Activated CD8-positive, alpha-beta memory T cell treated with anti-CD3 and anti-CD28 coated beads, Interleukin-2, amount 10 ng/mL, durations not matched to agents 7 days and 5 days (primary cell): ENCODE results near the gene SMIM38. TPM values are rescaled to one million over a fixed set of nuclear protein-coding genes. Genes with fewer than 3 reads are reported as not detected.

ENCODE experiments used
- ATAC-seq: fragments of 150-1000 bp; cut with Tn5 transposase; one replicate; pipeline ENCODE4 v1.10.0; 2021; ENCODE audit warnings: moderate library complexity
- CTCF ChIA-PET: fragments of 350-600 bp; sonication (Branson Sonifier 250); formaldehyde crosslinking; loops from one replicate; lab custom pipeline; 2021; ENCODE audit warnings: antibody characterized with exemption; lab: Charles Lee
- DNase-seq: peaks from one replicate; pipeline ENCODE4 v3.0.0-alpha.2; 2020
- H3K27ac Mint-ChIP-seq: one replicate; pipeline ENCODE4 v1.8.0; 2021; ENCODE audit warnings: mild to moderate bottlenecking, mixed read lengths
- H3K27me3 Mint-ChIP-seq: one replicate; pipeline ENCODE4 v1.8.0; 2021; ENCODE audit warnings: mixed read lengths
- H3K36me3 Mint-ChIP-seq: one replicate; pipeline ENCODE4 v1.8.0; 2021; ENCODE audit warnings: mild to moderate bottlenecking, mixed read lengths
- H3K4me1 Mint-ChIP-seq: one replicate; pipeline ENCODE4 v1.8.0; 2021; ENCODE audit warnings: mixed read lengths
- H3K4me3 Mint-ChIP-seq: one replicate; pipeline ENCODE4 v1.8.0; 2021; ENCODE audit warnings: mild to moderate bottlenecking, moderate library complexity, mixed read lengths
- H3K9me3 Mint-ChIP-seq: one replicate; pipeline ENCODE4 v1.8.0; 2022; ENCODE audit warnings: low read depth, mixed read lengths
- total RNA-seq, 2 experiments: library from RNA; stranded (reverse); gene quantifications; one replicate each; pipeline ENCODE4 v1.2.3, GENCODE V29; 2021

The SMIM38 gene
- total RNA-seq, 2 experiments from 2014 or later: 0.26 to 0.56 TPM

- Mint-ChIP-seq H3K4me3 (no peak overlapping the region), H3K27ac (no peak overlapping the region), H3K4me1 (no peaks in the 10 kb centered on the region), H3K36me3 (no peaks in the 10 kb centered on the region), H3K9me3 (peaks cover under 1% of the 10 kb centered on the region), H3K27me3 (no peaks in the 10 kb centered on the region)
- CTCF ChIA-PET: no interaction called here
- ATAC-seq (no peak), DNase-seq (no peak)
These were observed 39.9 kb upstream of the SMIM38 start for GRCh38 chr11:69115586-69116560.

GRCh38 chr11:69116671-69117070 is 39.1 kb upstream of the SMIM38 start:
- CTCF ChIA-PET: no interaction called here
- H3K4me3 Mint-ChIP-seq: no peak overlapping the region
- H3K36me3 Mint-ChIP-seq: no peaks in the 10 kb centered on the region
- no peak overlapping the region for H3K27ac Mint-ChIP-seq
- no peaks in the 10 kb centered on the region for H3K27me3 Mint-ChIP-seq
- no peaks in the 10 kb centered on the region for H3K9me3 Mint-ChIP-seq
- DNase-seq: no peak
- ATAC-seq: no peak
- H3K4me1 Mint-ChIP-seq: no peaks in the 10 kb centered on the region

GRCh38 chr11:69119190-69119589 is 36.5 kb upstream of the SMIM38 start:
- Mint-ChIP-seq H3K4me1 (peaks cover 8% of the 10 kb centered on the region), H3K9me3 (no peaks in the 10 kb centered on the region), H3K27me3 (no peaks in the 10 kb centered on the region), H3K36me3 (no peaks in the 10 kb centered on the region), H3K27ac (no peak overlapping the region), H3K4me3 (no peak overlapping the region)
- DNase-seq: no peak
- CTCF ChIA-PET: no interaction called here
- no peak for ATAC-seq

- no peak for ATAC-seq
- DNase-seq: no peak
- Mint-ChIP-seq H3K36me3 (no peaks in the 10 kb centered on the region), H3K27me3 (no peaks in the 10 kb centered on the region), H3K4me1 (peaks cover 8% of the 10 kb centered on the region), H3K9me3 (no peaks in the 10 kb centered on the region), H3K27ac (no peak overlapping the region), H3K4me3 (no peak overlapping the region)
- CTCF ChIA-PET: no interaction called here
These were observed 35.4 kb upstream of the SMIM38 start for GRCh38 chr11:69120096-69120875.

- H3K36me3 Mint-ChIP-seq: no peaks in the 10 kb centered on the region
- peaks cover 8% of the 10 kb centered on the region for H3K4me1 Mint-ChIP-seq
- no peak overlapping the region for H3K4me3 Mint-ChIP-seq
- H3K27me3 Mint-ChIP-seq: no peaks in the 10 kb centered on the region
- CTCF ChIA-PET: no interaction called here
- ATAC-seq: no peak
- DNase-seq: no peak
- H3K9me3 Mint-ChIP-seq: no peaks in the 10 kb centered on the region
- no peak overlapping the region for H3K27ac Mint-ChIP-seq
These were observed 34.7 kb upstream of the SMIM38 start for GRCh38 chr11:69121021-69121420.

- Mint-ChIP-seq H3K4me3 (no peak overlapping the region), H3K27ac (no peak overlapping the region), H3K27me3 (no peaks in the 10 kb centered on the region), H3K9me3 (no peaks in the 10 kb centered on the region), H3K4me1 (peaks cover 8% of the 10 kb centered on the region), H3K36me3 (no peaks in the 10 kb centered on the region)
- CTCF ChIA-PET: no interaction called here
- ATAC-seq: no peak
- DNase-seq: no peak
These were observed 34.0 kb upstream of the SMIM38 start for GRCh38 chr11:69121621-69122325.

GRCh38 chr11:69122326-69122629 is 33.5 kb upstream of the SMIM38 start:
- no peaks in the 10 kb centered on the region for H3K9me3 Mint-ChIP-seq
- no peak overlapping the region for H3K27ac Mint-ChIP-seq
- ATAC-seq: no peak
- peaks cover 8% of the 10 kb centered on the region for H3K4me1 Mint-ChIP-seq
- no peaks in the 10 kb centered on the region for H3K36me3 Mint-ChIP-seq
- no peak overlapping the region for H3K4me3 Mint-ChIP-seq
- CTCF ChIA-PET: no interaction called here
- no peak for DNase-seq
- H3K27me3 Mint-ChIP-seq: no peaks in the 10 kb centered on the region

GRCh38 chr11:69122630-69123431 is 32.9 kb upstream of the SMIM38 start:
- CTCF ChIA-PET: no interaction called here

GRCh38 chr11:69123593-69124545 is 31.9 kb upstream of the SMIM38 start:
- CTCF ChIA-PET: no interaction called here
- Mint-ChIP-seq H3K9me3 (no peaks in the 10 kb centered on the region), H3K36me3 (no peaks in the 10 kb centered on the region), H3K27ac (no peak overlapping the region), H3K4me3 (no peak overlapping the region), H3K27me3 (no peaks in the 10 kb centered on the region), H3K4me1 (peaks cover 8% of the 10 kb centered on the region)
- no peak for ATAC-seq
- no peak for DNase-seq

More at GRCh38 chr11:69122630-69123431, 32.9 kb upstream of the SMIM38 start:
- no peaks in the 10 kb centered on the region for H3K9me3 Mint-ChIP-seq
- peaks cover 8% of the 10 kb centered on the region for H3K4me1 Mint-ChIP-seq
- ATAC-seq (peak; percentile 47), DNase-seq (peak; percentile 47)
- H3K36me3 Mint-ChIP-seq: no peaks in the 10 kb centered on the region
- no peaks in the 10 kb centered on the region for H3K27me3 Mint-ChIP-seq
- H3K4me3 Mint-ChIP-seq: no peak overlapping the region
- no peak overlapping the region for H3K27ac Mint-ChIP-seq

- Mint-ChIP-seq H3K36me3 (no peaks in the 10 kb centered on the region), H3K9me3 (no peaks in the 10 kb centered on the region), H3K27me3 (no peaks in the 10 kb centered on the region), H3K27ac (no peak overlapping the region), H3K4me3 (no peak overlapping the region), H3K4me1 (peaks cover 8% of the 10 kb centered on the region)
- ATAC-seq (no peak), DNase-seq (no peak)
- CTCF ChIA-PET: no interaction called here
These were observed 29.9 kb upstream of the SMIM38 start for GRCh38 chr11:69125861-69126260.

GRCh38 chr11:69126286-69126685 is 29.4 kb upstream of the SMIM38 start:
- no peaks in the 10 kb centered on the region for H3K9me3 Mint-ChIP-seq
- no peaks in the 10 kb centered on the region for H3K27me3 Mint-ChIP-seq
- CTCF ChIA-PET: no interaction called here

More at GRCh38 chr11:69126286-69126685, 29.4 kb upstream of the SMIM38 start:
- H3K27ac Mint-ChIP-seq: no peak overlapping the region
- peaks cover 8% of the 10 kb centered on the region for H3K4me1 Mint-ChIP-seq
- H3K36me3 Mint-ChIP-seq: no peaks in the 10 kb centered on the region
- DNase-seq (no peak), ATAC-seq (no peak)
- H3K4me3 Mint-ChIP-seq: no peak overlapping the region
